Adrenal gland (tissue), 12 donors: Measurements from ENCODE around the gene RNASE8. TPM values are rescaled to one million over a fixed set of nuclear protein-coding genes. Genes with fewer than 3 reads are reported as not detected.

ENCODE experiments used
- DNase-seq, 7 donors: peaks; one replicate each; pipeline ENCODE4 v3.0.0-alpha.2; 2019 to 2020
- H3K27ac ChIP-seq, 5 donors: fragments of 200-600 bp; sonication (generic) in 4 of 5; 1 replicate in 3 of 5; 2 replicates in 2 of 5; pipeline versions ENCODE4 v1.5.1 to v1.8.0; 2016 to 2020; ENCODE audit warnings: mild to moderate bottlenecking in 1 of 5
- H3K27me3 ChIP-seq: fragments of 200-600 bp; 2 replicates; pipeline ENCODE4 v1.8.0; 2021
- H3K36me3 ChIP-seq, 2 donors: fragments of 200-600 bp; replicated peaks in 1 of 2; 1 replicate in 1 of 2; 2 replicates in 1 of 2; pipeline versions ENCODE4 v1.5.1 to v1.8.0; 2018 to 2022
- H3K4me1 ChIP-seq, 2 donors: fragments of 200-600 bp; replicated peaks in 1 of 2; 1 replicate in 1 of 2; 2 replicates in 1 of 2; pipeline versions ENCODE4 v1.5.1 to v1.8.0; 2018 to 2021
- H3K4me3 ChIP-seq, 4 donors: fragments of 200-600 bp; sonication (generic) in 3 of 4; one replicate each; pipeline ENCODE4 v1.5.1; 2016 to 2018
- H3K9me3 ChIP-seq, 3 donors: fragments of 200-600 bp; sonication (generic) in 1 of 3; replicated peaks in 1 of 3; 1 replicate in 2 of 3; 2 replicates in 1 of 3; pipeline versions ENCODE4 v1.5.1 to v1.8.0; 2016 to 2021
- CTCF ChIP-seq, 6 experiments: fragments of 450-650 bp in 4 of 6; fragments of 200-600 bp in 2 of 6; sonication (generic) in 1 of 6; IDR thresholded peaks; 1 replicate in 5 of 6; 2 replicates in 1 of 6; pipeline versions ENCODE4 v1.5.1 to v1.8.0; 2016 to 2021; ENCODE audit warnings: antibody characterized with exemption in 6 of 6, mild to moderate bottlenecking in 2 of 6, moderate library complexity in 1 of 6
- POLR2A ChIP-seq, 2 donors: fragments of 450-650 bp; IDR thresholded peaks; one replicate each; pipeline ENCODE4 v1.6.1; 2017; ENCODE audit warnings: antibody characterized with exemption in 2 of 2, mild to moderate bottlenecking in 2 of 2, moderate library complexity in 1 of 2
- WGBS, 4 donors: extraction: QIAGEN DNeasy Blood & Tissue Kit in 2 of 4; methylation state at CpG; one replicate each; pipeline versions ENCODE4 v1.1.5 to v1.1.7; 2013 to 2017; 5-methylcytosine and 5-hydroxymethylcytosine counted together
- intact Hi-C, 2 donors: fragments of 100-400 bp; cut with DNase I; formaldehyde crosslinking; loops; one replicate each; pipeline versions ENCODE4 v1.14.1 to v1.15.0; 2022 to 2023
- polyA plus RNA-seq, 3 donors: library from polyadenylated mRNA; stranded (reverse); fragments of 200-250 nt in 2 of 3; fragments of 350-450 nt in 1 of 3; fragmentation: Illumina TruSeq in 1 of 3; extraction: RNeasy Lipid Tissue Mini Kit (QIAGEN cat#74804) in 1 of 3; gene quantifications; one replicate each; pipeline ENCODE4 v1.2.3, GENCODE V29; 2013 to 2014
- total RNA-seq, 9 donors: library from RNA; depleted of rRNA in 4 of 9; stranded (reverse); fragments of >200 nt in 4 of 9; fragments of 120-200 nt in 1 of 9; fragmentation: NEBNext Ultra II Directional in 1 of 9; extraction: Animal tissue kit (Norgen Biotek cat#: 25700) in 1 of 9; gene quantifications; one replicate each; pipeline versions ENCODE4 v1.1.0 to v1.2.4, GENCODE V29; 2013 to 2023
- donor health status: healthy with polysubstance abuse.
- donor health status: Bipolar disorder and iron deficiency.
- donor health status: DM: yes; HTN: yes; CAD: no.
- donor health status: DM: no; HTN: no; CAD: no.
- donor health status: DM: no; HTN: no; CAD: no.
- donor health status: DM: yes; HTN: yes; CAD: no.

RNASE8 gene
- total and polyA plus RNA-seq, 12 donors, result not detected

DNA sequence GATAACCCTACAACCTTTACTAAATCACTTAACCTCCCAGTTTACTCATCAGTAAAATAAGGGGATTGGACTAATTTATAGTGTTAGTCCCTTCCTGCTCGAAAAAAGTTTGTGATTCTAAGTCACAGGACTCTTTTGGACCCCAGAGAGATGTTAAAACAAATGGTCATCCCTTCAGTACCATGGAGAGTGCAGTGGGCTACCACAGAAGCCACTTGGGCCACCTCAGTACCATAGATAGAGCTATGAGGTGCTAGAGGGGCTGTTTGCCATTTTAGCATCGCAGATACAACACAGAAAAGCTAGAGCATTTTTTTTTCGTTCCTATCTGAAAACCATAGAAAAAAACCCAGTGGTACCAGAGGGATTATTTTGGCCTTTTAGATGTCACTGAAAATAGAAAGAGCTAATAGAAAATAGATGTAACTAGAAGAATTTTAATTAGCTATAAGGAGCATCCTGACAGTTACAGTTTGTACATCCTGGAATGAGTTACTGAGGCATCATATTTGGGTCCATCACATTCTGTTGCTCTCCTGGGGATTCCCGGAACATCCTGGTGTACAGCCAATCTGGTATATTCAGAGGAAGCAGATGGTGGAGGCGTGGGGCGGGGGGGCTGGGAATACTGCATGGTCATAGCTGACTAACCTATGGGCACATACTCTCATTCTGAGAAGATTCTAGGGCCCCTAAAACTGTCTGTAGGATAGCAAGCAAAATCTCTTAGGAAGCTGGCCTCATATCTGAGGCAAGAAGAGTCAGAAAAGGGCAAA lies 38.0 kb downstream of the RNASE8 start:
- peak in 1 of 7 donors; percentile 47 for DNase-seq
- Histone ChIP-seq H3K4me1 (peaks cover 25 to 50% of the 10 kb centered on the region in 2 donors), H3K4me3 (no peak overlapping the region), H3K27ac (peak overlapping the region in 3 of 5 donors; percentile 88 to 95 (median 89)), H3K9me3 (no peaks in the 10 kb centered on the region), H3K36me3 (peaks cover 0 to 27% of the 10 kb centered on the region in 2 donors), H3K27me3 (no peaks in the 10 kb centered on the region)
- 55 to 61% (median 59%) methylated on average over 6 of the region's 6 CpGs for WGBS, 4 donors
- TF ChIP-seq CTCF (IDR thresholded peaks at IDR 0.05) (no peak), POLR2A (IDR thresholded peaks at IDR 0.05) (no peak)
- intact Hi-C loops, result no loop called here

GRCh38 chr14:21096438-21096837 lies 38.8 kb downstream of the RNASE8 start:
- WGBS, 4 donors, result 63 to 67% (median 64%) methylated on average over 3 of the region's 3 CpGs
- no peaks in the 10 kb centered on the region for H3K9me3 ChIP-seq
- TF ChIP-seq POLR2A (IDR thresholded peaks at IDR 0.05), result no peak
- no peak for TF ChIP-seq CTCF (IDR thresholded peaks at IDR 0.05)
- peak in 1 of 7 donors; percentile 41 for DNase-seq
- peak overlapping the region in 3 of 5 donors; percentile 88 to 95 (median 89) for H3K27ac ChIP-seq
- H3K4me3 ChIP-seq, result peak overlapping the region in 1 of 4 donors; percentile 76
- H3K4me1 ChIP-seq, result peaks cover 25 to 50% of the 10 kb centered on the region in 2 donors
- no peaks in the 10 kb centered on the region for H3K27me3 ChIP-seq
- intact Hi-C loops, result no loop called here
- peaks cover 0 to 19% of the 10 kb centered on the region in 2 donors for H3K36me3 ChIP-seq

DNA sequence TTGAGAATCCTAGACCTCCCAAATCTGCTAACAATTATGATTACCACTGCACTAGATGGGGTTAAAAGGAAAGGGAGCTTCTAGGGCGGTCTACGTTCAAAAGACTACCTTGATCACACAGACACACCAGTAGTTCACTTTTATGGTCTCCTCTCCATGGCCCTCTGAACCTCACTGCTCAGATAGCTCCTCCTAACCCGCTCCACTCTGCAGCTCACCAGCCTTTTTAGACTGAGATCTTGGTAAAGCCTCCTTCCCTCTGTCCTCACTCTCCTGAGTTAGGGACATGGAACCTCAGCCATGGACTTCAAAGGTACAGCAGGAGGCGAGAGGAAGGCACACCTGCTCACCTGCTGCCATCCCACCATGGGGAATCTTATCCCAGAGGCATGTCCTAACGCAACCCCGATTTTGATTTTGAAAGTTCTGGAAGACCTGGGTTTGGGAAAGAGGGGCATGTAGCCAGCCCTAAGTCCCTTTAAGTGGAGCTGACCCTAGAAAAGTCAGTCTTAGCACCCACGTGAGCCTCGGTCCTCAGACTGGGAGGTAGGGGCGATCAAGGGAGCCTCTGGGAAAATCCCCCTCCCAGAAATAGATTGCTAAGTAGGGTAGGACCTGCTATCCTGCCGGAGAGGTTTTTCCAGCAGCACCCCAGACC lies 39.5 kb downstream of the RNASE8 start:
- Histone ChIP-seq H3K27ac (peak overlapping the region; percentile 64 to 95 (median 88)), H3K36me3 (peaks cover 0 to 12% of the 10 kb centered on the region in 2 donors), H3K27me3 (no peaks in the 10 kb centered on the region), H3K4me1 (peaks cover 25 to 44% of the 10 kb centered on the region in 2 donors), H3K4me3 (peak overlapping the region in 2 of 4 donors; percentile 67 to 76), H3K9me3 (no peaks in the 10 kb centered on the region)
- intact Hi-C loops, result no loop called here
- TF ChIP-seq CTCF (IDR thresholded peaks at IDR 0.05), result no peak
- no peak for TF ChIP-seq POLR2A (IDR thresholded peaks at IDR 0.05)
- WGBS, 4 donors, result 48 to 65% (median 54%) methylated on average over 9 to 10 of the region's 10 CpGs
- peak in 2 of 7 donors; percentile 18 to 51 for DNase-seq

- H3K27me3 ChIP-seq, result no peaks in the 10 kb centered on the region
- H3K9me3 ChIP-seq, result no peaks in the 10 kb centered on the region
- 1 to 6% (median 5%) methylated on average over 3 to 19 of the region's 19 CpGs for WGBS, 4 donors
- H3K4me3 ChIP-seq, result peak overlapping the region in 2 of 4 donors; percentile 67 to 76
- peaks cover 25 to 43% of the 10 kb centered on the region in 2 donors for H3K4me1 ChIP-seq
- peaks cover 0 to 7% of the 10 kb centered on the region in 2 donors for H3K36me3 ChIP-seq
- TF ChIP-seq CTCF (IDR thresholded peaks at IDR 0.05) (no peak), POLR2A (IDR thresholded peaks at IDR 0.05) (peak in 1 of 2 donors; percentile 50)
- intact Hi-C loops, result no loop called here
- peak overlapping the region; percentile 64 to 95 (median 88) for H3K27ac ChIP-seq
- DNase-seq, result peak in 6 of 7 donors; percentile 52 to 72 (median 63)
These were observed 40.0 kb downstream of the RNASE8 start for GRCh38 chr14:21097636-21098075.
